Endothelial cell of umbilical vein (primary cell): ENCODE measurements around the gene PLPP3. TPM values are rescaled to one million over a fixed set of nuclear protein-coding genes. Genes with fewer than 3 reads are reported as not detected.

Source experiments
- BruUV-seq: library from RNA; stranded (reverse); fragments of 400-500 nt; replicated peaks from 2 replicates; lab custom pipeline; 2021; lab: Mats Ljungman, UMichigan
- CTCF ChIA-PET: fragments of 300-600, 350-600 bp; sonication (Branson Sonifier 250); formaldehyde crosslinking; loops from one replicate; lab custom pipeline; 2021; ENCODE audit warnings: antibody characterized with exemption, inconsistent platforms; lab: Charles Lee
- POLR2A ChIA-PET: fragments of 300-600, 350-600 bp; sonication (Branson Sonifier 250); formaldehyde crosslinking; loops from one replicate; lab custom pipeline; 2021; ENCODE audit warnings: antibody characterized with exemption, inconsistent platforms; lab: Charles Lee
- DNase-seq: peaks from one replicate; pipeline ENCODE4 v3.0.0-alpha.2; 2011; ENCODE audit warnings: low read depth, low spot score
- FAIRE-seq: peaks from 2 replicates; lab custom pipeline; 2011; peaks lifted over from hg19 to GRCh38; lab: Jason Lieb, UNC
- H2AFZ ChIP-seq: 2 replicates; pipeline ENCODE4 v1.6.0; 2012; ENCODE audit warnings: low read depth, low read length, control low read depth, inconsistent platforms
- H3K27ac ChIP-seq: 2 replicates; pipeline ENCODE4 v1.5.1; 2011; ENCODE audit warnings: low read depth, mild to moderate bottlenecking, control low read depth, low read length, moderate library complexity; ENCODE audit not compliant: insufficient read depth
- H3K27me3 ChIP-seq, 2 experiments: 2 replicates each; pipeline versions ENCODE4 v1.6.0 to v1.6.1; 2011; ENCODE audit warnings: low read length in 2 of 2, mixed read lengths in 1 of 2; ENCODE audit not compliant: control insufficient read depth in 2 of 2, insufficient read depth in 2 of 2
- H3K36me3 ChIP-seq, 2 experiments: 2 replicates in 1 of 2; 3 replicates in 1 of 2; pipeline ENCODE4 v1.5.1; 2011; ENCODE audit warnings: low read length in 2 of 2, mild to moderate bottlenecking in 1 of 2, moderate library complexity in 1 of 2; ENCODE audit not compliant: control insufficient read depth in 2 of 2, insufficient read depth in 2 of 2; ENCODE audit errors: extremely low read depth in 1 of 2
- H3K4me1 ChIP-seq: 3 replicates; pipeline ENCODE4 v1.5.1; 2011; ENCODE audit warnings: mild to moderate bottlenecking, low read length; ENCODE audit not compliant: control insufficient read depth, insufficient read depth; ENCODE audit errors: extremely low read depth
- H3K4me2 ChIP-seq: 2 replicates; pipeline ENCODE4 v1.6.1; 2011; ENCODE audit warnings: low read length, control low read depth, mixed read lengths; ENCODE audit not compliant: insufficient read depth
- H3K4me3 ChIP-seq, 3 experiments: fragments of 200-600 bp in 1 of 3; sonication (generic), shearing (Covaris generic) in 1 of 3; replicated peaks in 1 of 3; 2 replicates each; pipeline ENCODE4 v1.5.1; 2011 to 2016; ENCODE audit warnings: control low read depth in 3 of 3, low read length in 3 of 3, mild to moderate bottlenecking in 2 of 3, inconsistent platforms in 1 of 3, low read depth in 1 of 3, moderate library complexity in 1 of 3; ENCODE audit not compliant: insufficient read depth in 1 of 3
- H3K79me2 ChIP-seq: 2 replicates; pipeline ENCODE4 v1.6.0; 2012; ENCODE audit warnings: low read length, inconsistent platforms; ENCODE audit not compliant: control insufficient read depth, insufficient read depth
- H3K9ac ChIP-seq: replicated peaks from 2 replicates; pipeline ENCODE3; 2011; ENCODE audit warnings: low read length, control low read depth; ENCODE audit not compliant: insufficient read depth; ENCODE audit errors: extremely low read depth
- H3K9me1 ChIP-seq: replicated peaks from 3 replicates; pipeline ENCODE4 v1.6.0; 2011; ENCODE audit warnings: mild to moderate bottlenecking, low read length; ENCODE audit not compliant: control insufficient read depth, insufficient read depth; ENCODE audit errors: extremely low read depth
- H3K9me3 ChIP-seq: replicated peaks from 2 replicates; pipeline ENCODE4 v1.5.1; 2012; ENCODE audit warnings: low read length, inconsistent platforms; ENCODE audit not compliant: control insufficient read depth, insufficient read depth
- H4K20me1 ChIP-seq: replicated peaks from 2 replicates; pipeline ENCODE3; 2011; ENCODE audit warnings: mild to moderate bottlenecking, low read length; ENCODE audit not compliant: control insufficient read depth, insufficient read depth; ENCODE audit errors: extremely low read depth
- CTCF ChIP-seq, 2 donors: IDR thresholded peaks; 1 replicate in 1 of 2; 2 replicates in 1 of 2; pipeline ENCODE4 v1.5.1; 2011; ENCODE audit warnings: low read length in 2 of 2, mild to moderate bottlenecking in 2 of 2, moderate library complexity in 2 of 2, control low read depth in 1 of 2, inconsistent platforms in 1 of 2, low read depth in 1 of 2; ENCODE audit not compliant: insufficient read depth in 1 of 2; ENCODE audit errors: extremely low read depth in 1 of 2
- EZH2 ChIP-seq: IDR thresholded peaks from 2 replicates; pipeline ENCODE4 v1.6.1; 2012; ENCODE audit warnings: borderline replicate concordance, low read depth, mild to moderate bottlenecking, moderate library complexity, low read length, inconsistent platforms; ENCODE audit not compliant: severe bottlenecking
- FOS ChIP-seq: IDR thresholded peaks from 2 replicates; pipeline ENCODE4 v1.6.1; 2011; ENCODE audit warnings: mild to moderate bottlenecking, low read length, moderate library complexity, borderline replicate concordance; ENCODE audit not compliant: insufficient read depth
- GATA2 ChIP-seq: IDR thresholded peaks from 2 replicates; pipeline ENCODE4 v1.7.0; 2011; ENCODE audit warnings: low read depth, mild to moderate bottlenecking, moderate library complexity, mixed read lengths, low read length; ENCODE audit not compliant: insufficient read length, insufficient read depth
- JUN ChIP-seq: IDR thresholded peaks from 2 replicates; pipeline ENCODE4 v1.6.1; 2011; ENCODE audit warnings: borderline replicate concordance, low read depth; ENCODE audit not compliant: insufficient read length, insufficient read depth
- MAX ChIP-seq: IDR thresholded peaks from 2 replicates; pipeline ENCODE4 v1.6.1; 2011; ENCODE audit not compliant: insufficient read depth, insufficient read length
- MYC ChIP-seq: IDR thresholded peaks from one replicate; pipeline ENCODE4 v1.6.1; 2011; ENCODE audit warnings: mild to moderate bottlenecking, low read depth, low read length
- POLR2A ChIP-seq: IDR thresholded peaks from 2 replicates; pipeline ENCODE4 v1.6.1; 2012; ENCODE audit warnings: low read depth, mild to moderate bottlenecking, control low read depth, low read length
- POLR2AphosphoS5 ChIP-seq: IDR thresholded peaks from 2 replicates; pipeline ENCODE4 v1.6.1; 2012; ENCODE audit warnings: low read depth, mild to moderate bottlenecking, control low read depth, low read length, moderate library complexity; ENCODE audit not compliant: insufficient read depth
- dilution Hi-C: fragments of 300-500 bp; cut with MboI; formaldehyde crosslinking; loops from one replicate; pipeline ENCODE4 v1.15.0; 2019; ENCODE audit warnings: low sequenced_read_pairs; ENCODE audit not compliant: extremely low pct_ligation_motif_present
- intact Hi-C: fragments of 100-400 bp; cut with micrococcal nuclease; formaldehyde crosslinking; loops from one replicate; pipeline ENCODE4 v1.10.0; 2022
- polyA plus RNA-seq, 4 experiments: library from polyadenylated mRNA; depleted of rRNA in 3 of 4; stranded (reverse) in 3 of 4; unstranded in 1 of 4; fragments of >200 nt; gene quantifications; 2 replicates each; pipeline versions ENCODE4 v1.2.1 to v1.2.3, GENCODE V29; 2011 to 2012; ENCODE audit warnings: missing spikeins in 1 of 4
- total RNA-seq: library from RNA; stranded (reverse); gene quantifications from 2 replicates; pipeline ENCODE4 v1.2.3, GENCODE V29; 2021

The PLPP3 gene
- total and polyA plus RNA-seq, 2 donors (not counting 3 experiments of a cell fraction or from before 2014, with no cell fraction given), result 11.3 to 14.1 TPM

GRCh38 chr1:56590520-56591011 is 11.2 kb upstream of the PLPP3 start:
- no peaks in the 10 kb centered on the region for H3K9me3 ChIP-seq
- dilution Hi-C loops, result no loop called here
- no TSS peak for BruUV-seq
- DNase-seq (no peak), FAIRE-seq (no peak)
- H2AFZ ChIP-seq, result no peak overlapping the region
- H3K36me3 ChIP-seq, result no peaks in the 10 kb centered on the region
- H3K4me3 ChIP-seq, result no peak overlapping the region
- ChIA-PET POLR2A (no interaction called here), CTCF (no interaction called here)
- H3K4me2 ChIP-seq, result no peak overlapping the region
- no peaks in the 10 kb centered on the region for H4K20me1 ChIP-seq
- H3K9me1 ChIP-seq, result no peaks in the 10 kb centered on the region
- H3K27ac ChIP-seq, result no peak overlapping the region
- H3K4me1 ChIP-seq, result no peaks in the 10 kb centered on the region
- intact Hi-C loops, result no loop called here
- no peak overlapping the region for H3K9ac ChIP-seq
- H3K27me3 ChIP-seq, result no peaks in the 10 kb centered on the region
- no peaks in the 10 kb centered on the region for H3K79me2 ChIP-seq
- TF ChIP-seq FOS (no peak), MAX (no peak), POLR2AphosphoS5 (no peak), EZH2 (no peak), JUN (no peak), MYC (no peak), CTCF (IDR thresholded peaks at IDR 0.05; ENCODE audit: extremely low read depth in 1 of 2, insufficient read depth in 1 of 2, low read depth in 1 of 2, low read length in 2 of 2) (no peak), POLR2A (no peak), GATA2 (no peak)
